ENCODE results near the gene ILDR1.

Gene ILDR1

GRCh38 chr3:122023335-122023910, 1.4 kb upstream of the ILDR1 start:
- no peaks in the 10 kb centered on the region for H3K4me1 ChIP-seq (ENCODE audit: insufficient read depth, low read length)
- H3K27ac ChIP-seq (ENCODE audit: low read length) = no peak overlapping the region
- H3K4me2 ChIP-seq (ENCODE audit: insufficient read depth, low read length) = no peak overlapping the region
- H3K36me3 ChIP-seq (ENCODE audit: insufficient read depth, low read length) = no peaks in the 10 kb centered on the region
- no peak overlapping the region for H2AFZ ChIP-seq (ENCODE audit: low read depth, low read length)
- H3K9me3 ChIP-seq (ENCODE audit: insufficient read depth, low read length, severe bottlenecking) = no peaks in the 10 kb centered on the region
- DNase-seq = no peak
- no peaks in the 10 kb centered on the region for H4K20me1 ChIP-seq (ENCODE audit: insufficient read depth, low read length)
- H3K79me2 ChIP-seq (ENCODE audit: insufficient read depth, low read length) = no peaks in the 10 kb centered on the region
- peaks cover 3% of the 10 kb centered on the region for H3K27me3 ChIP-seq (ENCODE audit: insufficient read depth, low read length, poor library complexity)
- ATAC-seq (ENCODE audit: insufficient read depth, low read depth) = no peak
- no peak overlapping the region for H3K9ac ChIP-seq (ENCODE audit: low read depth, low read length)
- no peak for TF ChIP-seq EZH2 (IDR thresholded peaks at IDR 0.05; ENCODE audit: borderline replicate concordance, low read depth, low read length, severe bottlenecking)
- TF ChIP-seq, protein P1, sequence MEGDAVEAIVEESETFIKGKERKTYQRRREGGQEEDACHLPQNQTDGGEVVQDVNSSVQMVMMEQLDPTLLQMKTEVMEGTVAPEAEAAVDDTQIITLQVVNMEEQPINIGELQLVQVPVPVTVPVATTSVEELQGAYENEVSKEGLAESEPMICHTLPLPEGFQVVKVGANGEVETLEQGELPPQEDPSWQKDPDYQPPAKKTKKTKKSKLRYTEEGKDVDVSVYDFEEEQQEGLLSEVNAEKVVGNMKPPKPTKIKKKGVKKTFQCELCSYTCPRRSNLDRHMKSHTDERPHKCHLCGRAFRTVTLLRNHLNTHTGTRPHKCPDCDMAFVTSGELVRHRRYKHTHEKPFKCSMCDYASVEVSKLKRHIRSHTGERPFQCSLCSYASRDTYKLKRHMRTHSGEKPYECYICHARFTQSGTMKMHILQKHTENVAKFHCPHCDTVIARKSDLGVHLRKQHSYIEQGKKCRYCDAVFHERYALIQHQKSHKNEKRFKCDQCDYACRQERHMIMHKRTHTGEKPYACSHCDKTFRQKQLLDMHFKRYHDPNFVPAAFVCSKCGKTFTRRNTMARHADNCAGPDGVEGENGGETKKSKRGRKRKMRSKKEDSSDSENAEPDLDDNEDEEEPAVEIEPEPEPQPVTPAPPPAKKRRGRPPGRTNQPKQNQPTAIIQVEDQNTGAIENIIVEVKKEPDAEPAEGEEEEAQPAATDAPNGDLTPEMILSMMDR (IDR thresholded peaks at IDR 0.05; ENCODE audit: borderline replicate concordance, extremely low read depth, low read length, poor library complexity, severe bottlenecking) = no peak
- H3K4me3 ChIP-seq (ENCODE audit: low read depth in 1 of 2, low read length in 2 of 2) = no peak overlapping the region

GRCh38 chr3:122021037-122021436, 1.0 kb downstream of the ILDR1 start:
- Histone ChIP-seq H3K79me2 (ENCODE audit: insufficient read depth, low read length) (no peaks in the 10 kb centered on the region), H3K4me2 (ENCODE audit: insufficient read depth, low read length) (no peak overlapping the region), H3K4me1 (ENCODE audit: insufficient read depth, low read length) (no peaks in the 10 kb centered on the region), H3K9me3 (ENCODE audit: insufficient read depth, low read length, severe bottlenecking) (no peaks in the 10 kb centered on the region), H2AFZ (ENCODE audit: low read depth, low read length) (no peak overlapping the region), H3K27ac (ENCODE audit: low read length) (no peak overlapping the region), H3K27me3 (ENCODE audit: insufficient read depth, low read length, poor library complexity) (peaks cover 3% of the 10 kb centered on the region), H3K36me3 (ENCODE audit: insufficient read depth, low read length) (no peaks in the 10 kb centered on the region), H3K4me3 (ENCODE audit: low read depth in 1 of 2, low read length in 2 of 2) (no peak overlapping the region), H3K9ac (ENCODE audit: low read depth, low read length) (no peak overlapping the region), H4K20me1 (ENCODE audit: insufficient read depth, low read length) (no peaks in the 10 kb centered on the region)
- TF ChIP-seq, protein P1 (IDR thresholded peaks at IDR 0.05; ENCODE audit: borderline replicate concordance, extremely low read depth, low read length, poor library complexity, severe bottlenecking) = no peak
- no peak for TF ChIP-seq EZH2 (IDR thresholded peaks at IDR 0.05; ENCODE audit: borderline replicate concordance, low read depth, low read length, severe bottlenecking)
- ATAC-seq (ENCODE audit: insufficient read depth, low read depth) (no peak), DNase-seq (no peak)

DNA sequence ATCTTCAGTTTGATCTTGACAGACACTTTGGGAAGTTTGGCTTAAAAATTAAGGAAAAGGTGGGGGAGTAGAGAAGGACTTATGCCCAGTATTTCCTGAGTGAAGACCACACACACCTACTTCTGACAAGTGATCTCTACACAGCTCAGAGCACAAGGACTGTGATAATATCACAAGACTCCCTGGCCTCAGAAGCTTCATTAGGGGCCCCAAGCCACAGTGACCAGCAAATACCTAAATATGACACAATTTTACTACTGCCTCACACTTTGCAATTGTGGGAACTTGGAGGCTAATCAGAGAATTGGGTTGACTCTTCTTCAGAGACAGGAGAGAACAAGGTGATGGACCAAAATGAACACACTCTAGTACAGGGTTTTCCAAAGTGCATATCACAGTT, 2.6 kb downstream of the ILDR1 start:
- H2AFZ ChIP-seq (ENCODE audit: low read depth, low read length) = no peak overlapping the region
- no peak overlapping the region for H3K4me3 ChIP-seq (ENCODE audit: low read depth in 1 of 2, low read length in 2 of 2)
- H3K36me3 ChIP-seq (ENCODE audit: insufficient read depth, low read length) = no peaks in the 10 kb centered on the region
- TF ChIP-seq EZH2 (IDR thresholded peaks at IDR 0.05; ENCODE audit: borderline replicate concordance, low read depth, low read length, severe bottlenecking) = no peak
- TF ChIP-seq, protein P1 (IDR thresholded peaks at IDR 0.05; ENCODE audit: borderline replicate concordance, extremely low read depth, low read length, poor library complexity, severe bottlenecking) = no peak
- DNase-seq (no peak), ATAC-seq (ENCODE audit: insufficient read depth, low read depth) (no peak)
- no peaks in the 10 kb centered on the region for H4K20me1 ChIP-seq (ENCODE audit: insufficient read depth, low read length)
- no peak overlapping the region for H3K9ac ChIP-seq (ENCODE audit: low read depth, low read length)
- H3K4me2 ChIP-seq (ENCODE audit: insufficient read depth, low read length) = no peak overlapping the region
- no peaks in the 10 kb centered on the region for H3K9me3 ChIP-seq (ENCODE audit: insufficient read depth, low read length, severe bottlenecking)
- no peaks in the 10 kb centered on the region for H3K4me1 ChIP-seq (ENCODE audit: insufficient read depth, low read length)
- peaks cover 3% of the 10 kb centered on the region for H3K27me3 ChIP-seq (ENCODE audit: insufficient read depth, low read length, poor library complexity)
- H3K79me2 ChIP-seq (ENCODE audit: insufficient read depth, low read length) = no peaks in the 10 kb centered on the region
- H3K27ac ChIP-seq (ENCODE audit: low read length) = no peak overlapping the region
